OCI-LY3 (cell line): Measurements from ENCODE around the gene RARS2.

ENCODE experiments used
- H2AFZ ChIP-seq: fragments of 200-600, 300-600 bp; shearing (Covaris generic); 2 replicates; pipeline ENCODE4 v1.6.0; 2014; ENCODE audit warnings: antibody characterized with exemption, low read depth, low read length
- H3K27ac ChIP-seq: fragments of 200-600, 300-600 bp; sonication (generic); 2 replicates; pipeline ENCODE4 v1.5.1; 2014; ENCODE audit warnings: mild to moderate bottlenecking, low read length, moderate library complexity, mixed read lengths
- H3K27me3 ChIP-seq: fragments of 200-600, 300-600 bp; sonication (generic); 2 replicates; pipeline ENCODE4 v1.6.1; 2014; ENCODE audit warnings: low read depth, low read length, mixed read lengths
- H3K36me3 ChIP-seq: fragments of 200-600, 300-600 bp; sonication (generic); replicated peaks from 2 replicates; pipeline ENCODE3; 2014; ENCODE audit warnings: low read depth, low read length, mixed read lengths
- H3K4me1 ChIP-seq: fragments of 300-600, 200-600 bp; sonication (generic); 2 replicates; pipeline ENCODE4 v1.6.1; 2014; ENCODE audit warnings: low read length, mixed read lengths
- H3K4me2 ChIP-seq: fragments of 200-600, 300-600 bp; sonication (generic); 2 replicates; pipeline ENCODE4 v1.6.1; 2014; ENCODE audit warnings: low read length, mixed read lengths
- H3K4me3 ChIP-seq: fragments of 300-600, 200-600 bp; sonication (generic); 2 replicates; pipeline ENCODE4 v1.5.1; 2014; ENCODE audit warnings: antibody characterized with exemption, mild to moderate bottlenecking, low read length, moderate library complexity
- H3K79me2 ChIP-seq: fragments of 300-600, 200-600 bp; shearing (Covaris generic); 2 replicates; pipeline ENCODE4 v1.6.1; 2014; ENCODE audit warnings: mild to moderate bottlenecking, low read length, mixed read lengths
- H3K9ac ChIP-seq: fragments of 300-600, 200-600 bp; shearing (Covaris generic); 2 replicates; pipeline ENCODE4 v1.6.0; 2014; ENCODE audit warnings: mild to moderate bottlenecking, low read length, moderate library complexity
- H3K9me3 ChIP-seq: fragments of 200-600, 300-600 bp; shearing (Covaris generic); 2 replicates; pipeline ENCODE4 v1.6.1; 2014; ENCODE audit warnings: low read length, mixed read lengths; ENCODE audit not compliant: insufficient read depth
- H4K20me1 ChIP-seq: fragments of 200-600, 300-600 bp; sonication (generic); 2 replicates; pipeline ENCODE4 v1.6.1; 2016; ENCODE audit warnings: low read length, mixed read lengths; ENCODE audit not compliant: insufficient read depth
- EZH2phosphoT487 ChIP-seq: fragments of 200-600 bp; shearing (Covaris generic); IDR thresholded peaks from 2 replicates; pipeline ENCODE4 v1.6.1; 2018; ENCODE audit warnings: antibody characterized with exemption, mixed run types, low read depth
- TF ChIP-seq, protein P1 (sequence below): fragments of 200-600, 300-600 bp; sonication (generic); IDR thresholded peaks from 2 replicates; pipeline ENCODE4 v1.5.1; 2014; ENCODE audit warnings: antibody characterized with exemption, low read length, low read depth

Gene RARS2

DNA sequence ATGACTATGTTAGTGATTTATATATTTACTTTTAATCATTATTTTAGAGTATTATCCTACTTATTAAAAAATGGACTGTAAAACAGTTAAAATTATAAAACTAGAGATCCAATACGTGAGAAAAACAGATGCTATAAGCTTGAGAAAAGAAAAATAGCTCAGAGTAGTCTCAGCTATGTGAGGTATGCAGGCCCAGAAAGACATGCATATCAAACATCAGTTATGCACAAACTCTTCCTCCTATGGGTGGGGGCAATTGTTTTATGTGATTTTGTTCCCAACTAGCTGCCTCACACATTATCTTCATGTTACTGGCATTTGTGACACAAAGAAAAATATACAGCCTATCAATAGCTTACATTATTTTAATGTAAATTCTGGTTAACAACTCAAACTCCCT lies 28.8 kb downstream of the RARS2 start:
- Histone ChIP-seq H3K27me3 (no peaks in the 10 kb centered on the region), H3K9ac (no peak overlapping the region), H3K36me3 (no peaks in the 10 kb centered on the region), H3K27ac (no peak overlapping the region), H3K9me3 (no peaks in the 10 kb centered on the region), H3K4me3 (no peak overlapping the region), H3K79me2 (no peaks in the 10 kb centered on the region), H3K4me1 (no peaks in the 10 kb centered on the region), H4K20me1 (no peaks in the 10 kb centered on the region), H3K4me2 (no peak overlapping the region), H2AFZ (no peak overlapping the region)
- TF ChIP-seq EZH2phosphoT487: no peak

GRCh38 chr6:87558446-87558845 lies 31.3 kb downstream of the RARS2 start:
- Histone ChIP-seq H3K4me2 (no peak overlapping the region), H3K27ac (no peak overlapping the region), H3K79me2 (no peaks in the 10 kb centered on the region), H3K9ac (no peak overlapping the region), H3K4me1 (no peaks in the 10 kb centered on the region), H4K20me1 (no peaks in the 10 kb centered on the region), H3K4me3 (no peak overlapping the region), H3K27me3 (no peaks in the 10 kb centered on the region), H3K9me3 (no peaks in the 10 kb centered on the region), H2AFZ (no peak overlapping the region), H3K36me3 (peaks cover 3% of the 10 kb centered on the region)
- no peak for TF ChIP-seq EZH2phosphoT487
- TF ChIP-seq, protein P1, sequence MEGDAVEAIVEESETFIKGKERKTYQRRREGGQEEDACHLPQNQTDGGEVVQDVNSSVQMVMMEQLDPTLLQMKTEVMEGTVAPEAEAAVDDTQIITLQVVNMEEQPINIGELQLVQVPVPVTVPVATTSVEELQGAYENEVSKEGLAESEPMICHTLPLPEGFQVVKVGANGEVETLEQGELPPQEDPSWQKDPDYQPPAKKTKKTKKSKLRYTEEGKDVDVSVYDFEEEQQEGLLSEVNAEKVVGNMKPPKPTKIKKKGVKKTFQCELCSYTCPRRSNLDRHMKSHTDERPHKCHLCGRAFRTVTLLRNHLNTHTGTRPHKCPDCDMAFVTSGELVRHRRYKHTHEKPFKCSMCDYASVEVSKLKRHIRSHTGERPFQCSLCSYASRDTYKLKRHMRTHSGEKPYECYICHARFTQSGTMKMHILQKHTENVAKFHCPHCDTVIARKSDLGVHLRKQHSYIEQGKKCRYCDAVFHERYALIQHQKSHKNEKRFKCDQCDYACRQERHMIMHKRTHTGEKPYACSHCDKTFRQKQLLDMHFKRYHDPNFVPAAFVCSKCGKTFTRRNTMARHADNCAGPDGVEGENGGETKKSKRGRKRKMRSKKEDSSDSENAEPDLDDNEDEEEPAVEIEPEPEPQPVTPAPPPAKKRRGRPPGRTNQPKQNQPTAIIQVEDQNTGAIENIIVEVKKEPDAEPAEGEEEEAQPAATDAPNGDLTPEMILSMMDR: no peak

GRCh38 chr6:87555506-87555905 lies 34.3 kb downstream of the RARS2 start:
- Histone ChIP-seq H3K9me3 (no peaks in the 10 kb centered on the region), H4K20me1 (no peaks in the 10 kb centered on the region), H3K36me3 (peaks cover 4% of the 10 kb centered on the region), H3K27me3 (no peaks in the 10 kb centered on the region), H3K9ac (no peak overlapping the region), H2AFZ (no peak overlapping the region), H3K79me2 (no peaks in the 10 kb centered on the region), H3K4me3 (no peak overlapping the region), H3K4me1 (no peaks in the 10 kb centered on the region), H3K27ac (no peak overlapping the region), H3K4me2 (no peak overlapping the region)
- TF ChIP-seq EZH2phosphoT487: no peak
- TF ChIP-seq, protein P1: no peak

DNA sequence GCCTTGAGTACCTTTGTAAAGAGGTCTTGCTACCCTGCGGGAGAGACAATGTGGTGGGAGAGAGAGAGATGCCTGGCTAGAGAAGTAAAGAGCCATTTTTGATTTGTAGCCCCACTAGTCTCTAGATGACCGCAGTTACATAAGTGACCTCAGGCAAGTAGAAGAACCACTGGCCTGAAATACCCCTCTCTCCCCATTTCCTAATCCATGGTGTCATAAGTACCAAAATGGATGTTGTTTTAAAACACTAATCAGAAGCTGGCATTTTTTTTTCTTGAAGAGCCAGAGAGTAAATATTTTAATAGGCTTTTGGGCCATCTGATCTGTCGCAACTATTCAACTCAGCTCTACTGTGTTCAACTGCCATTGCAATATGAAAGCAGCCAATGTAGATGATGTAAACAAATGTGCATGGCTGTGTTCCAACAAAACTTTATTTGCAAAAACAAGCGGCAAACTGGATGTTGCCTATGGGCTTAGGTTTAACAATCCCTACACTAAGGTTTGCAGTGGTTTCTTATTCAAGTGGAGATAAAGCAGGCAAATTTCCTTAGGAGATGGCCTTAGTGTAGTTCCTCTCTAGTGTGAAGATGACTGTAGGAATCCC lies 36.5 kb downstream of the RARS2 start:
- Histone ChIP-seq H3K4me2 (no peak overlapping the region), H3K9me3 (no peaks in the 10 kb centered on the region), H4K20me1 (no peaks in the 10 kb centered on the region), H3K4me3 (no peak overlapping the region), H3K36me3 (peaks cover 4% of the 10 kb centered on the region), H3K27me3 (no peaks in the 10 kb centered on the region), H3K4me1 (no peaks in the 10 kb centered on the region), H3K9ac (no peak overlapping the region), H3K79me2 (no peaks in the 10 kb centered on the region), H3K27ac (no peak overlapping the region), H2AFZ (no peak overlapping the region)
- TF ChIP-seq EZH2phosphoT487: no peak
- TF ChIP-seq, protein P1: no peak

DNA sequence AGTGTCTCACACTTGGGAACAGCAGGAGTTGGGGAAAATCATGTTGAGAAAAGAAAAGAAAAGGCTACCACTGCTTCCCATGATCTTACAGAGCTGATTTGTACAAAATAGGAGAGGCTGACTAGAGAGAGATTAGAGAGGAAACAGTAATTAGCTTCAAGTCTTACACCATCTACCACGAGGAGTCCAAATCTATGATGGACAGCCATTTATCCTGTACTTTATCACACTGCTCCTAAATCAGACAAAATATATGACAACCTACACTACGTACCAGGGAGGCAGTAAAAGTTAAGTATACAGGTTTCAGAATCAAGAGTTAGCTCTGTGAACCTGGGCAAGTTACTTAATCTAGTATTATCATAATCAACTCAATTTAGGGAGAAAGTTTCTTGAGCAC lies 38.0 kb downstream of the RARS2 start:
- peaks cover 4% of the 10 kb centered on the region for H3K36me3 ChIP-seq
- H3K4me2 ChIP-seq: no peak overlapping the region
- TF ChIP-seq, protein P1: no peak

More for the DNA sequence above, 38.0 kb downstream of the RARS2 start:
- no peaks in the 10 kb centered on the region for H3K4me1 ChIP-seq
- no peaks in the 10 kb centered on the region for H4K20me1 ChIP-seq
- no peaks in the 10 kb centered on the region for H3K9me3 ChIP-seq
- no peak overlapping the region for H2AFZ ChIP-seq
- no peak overlapping the region for H3K4me3 ChIP-seq
- no peaks in the 10 kb centered on the region for H3K79me2 ChIP-seq
- H3K9ac ChIP-seq: no peak overlapping the region
- H3K27me3 ChIP-seq: no peaks in the 10 kb centered on the region
- H3K27ac ChIP-seq: no peak overlapping the region
